Natural killer cell (primary cell): ENCODE results near the gene CHRNA1. TPM values are rescaled to one million over a fixed set of nuclear protein-coding genes. Genes with fewer than 3 reads are reported as not detected.

Experiments used
- ATAC-seq, 3 donors: fragments of 150-1000 bp in 2 of 3; fragments of 200-7000 bp in 1 of 3; cut with Tn5 transposase; 1 replicate in 1 of 3; 2 replicates in 2 of 3; pipeline ENCODE4 v1.10.0; 2021; ENCODE audit warnings: mild to moderate bottlenecking in 2 of 3, moderate library complexity in 2 of 3
- DNase-seq, 2 donors: peaks; one replicate each; pipeline versions ENCODE4 v3.0.0 to v3.0.0-alpha.2; 2013 to 2021; ENCODE audit warnings: mixed read lengths in 1 of 2
- H3K27ac ChIP-seq: one replicate; pipeline ENCODE4 v1.5.1; 2013; ENCODE audit warnings: mild to moderate bottlenecking, low read length
- H3K27me3 ChIP-seq: one replicate; pipeline ENCODE4 v1.6.1; 2013; ENCODE audit warnings: low read length; ENCODE audit not compliant: control insufficient read depth, insufficient read depth
- H3K36me3 ChIP-seq: one replicate; pipeline ENCODE4 v1.6.1; 2013; ENCODE audit warnings: low read length; ENCODE audit not compliant: control insufficient read depth, insufficient read depth
- H3K4me1 ChIP-seq: one replicate; pipeline ENCODE4 v1.6.1; 2013; ENCODE audit warnings: low read length; ENCODE audit not compliant: control insufficient read depth, insufficient read depth
- H3K4me3 ChIP-seq: one replicate; pipeline ENCODE4 v1.5.1; 2013; ENCODE audit warnings: low read length
- H3K9me3 ChIP-seq: one replicate; pipeline ENCODE4 v1.6.1; 2013; ENCODE audit warnings: low read length; ENCODE audit not compliant: control insufficient read depth, insufficient read depth
- H3K27ac Mint-ChIP-seq, 2 donors: one replicate each; pipeline ENCODE4 v1.8.0; 2022; ENCODE audit warnings: mild to moderate bottlenecking in 2 of 2, mixed read lengths in 2 of 2, moderate library complexity in 1 of 2
- H3K27me3 Mint-ChIP-seq, 2 donors: one replicate each; pipeline ENCODE4 v1.8.0; 2022; ENCODE audit warnings: low read depth in 2 of 2, mixed read lengths in 2 of 2
- H3K36me3 Mint-ChIP-seq: one replicate; pipeline ENCODE4 v1.8.0; 2022; ENCODE audit warnings: mixed read lengths
- H3K4me1 Mint-ChIP-seq, 2 donors: one replicate each; pipeline ENCODE4 v1.8.0; 2022; ENCODE audit warnings: mixed read lengths in 2 of 2
- H3K4me3 Mint-ChIP-seq: one replicate; pipeline ENCODE4 v1.8.0; 2022; ENCODE audit warnings: mild to moderate bottlenecking, moderate library complexity, mixed read lengths
- H3K9me3 Mint-ChIP-seq, 2 donors: one replicate each; pipeline ENCODE4 v1.8.0; 2022; ENCODE audit warnings: mixed read lengths in 2 of 2
- WGBS: methylation state at CpG from one replicate; pipeline ENCODE4 v1.1.7; 2013; ENCODE audit warnings: missing lambda C conversion rate; ENCODE audit not compliant: insufficient coverage; 5-methylcytosine and 5-hydroxymethylcytosine counted together
- intact Hi-C: fragments of 100-400 bp; cut with micrococcal nuclease; formaldehyde crosslinking; loops from one replicate; pipeline ENCODE4 v1.14.2; 2022
- total RNA-seq, 4 donors: library from RNA; stranded (reverse); fragments of 120-200 nt in 1 of 4; gene quantifications; one replicate each; pipeline versions ENCODE4 v1.2.3 to v1.2.4, GENCODE V29; 2013 to 2022
- TF ChIP-seq, protein P1 (sequence below): fragments of 200-600 bp; IDR thresholded peaks from one replicate; pipeline ENCODE4 v1.8.0; 2022; ENCODE audit warnings: antibody characterized with exemption

Gene CHRNA1
- total RNA-seq, 3 donors from 2014 or later (not counting 1 experiment from before 2014, with no cell fraction given): 0.23 TPM; not detected in 2

- H3K27me3 Mint-ChIP-seq: peaks cover 0 to 4% of the 10 kb centered on the region in 2 donors
- Histone ChIP-seq H3K27me3 (no peaks in the 10 kb centered on the region), H3K27ac (no peak overlapping the region), H3K36me3 (no peaks in the 10 kb centered on the region), H3K4me3 (no peak overlapping the region), H3K9me3 (no peaks in the 10 kb centered on the region), H3K4me1 (no peaks in the 10 kb centered on the region)
- H3K9me3 Mint-ChIP-seq: no peaks in the 10 kb centered on the region
- no peak overlapping the region for H3K4me3 Mint-ChIP-seq
- no peaks in the 10 kb centered on the region for H3K36me3 Mint-ChIP-seq
- no peak for ATAC-seq
- intact Hi-C loops: no loop called here
- H3K4me1 Mint-ChIP-seq: no peaks in the 10 kb centered on the region
- WGBS: 95% methylated on average over 6 of the region's 8 CpGs
- no peak for DNase-seq
- H3K27ac Mint-ChIP-seq: no peak overlapping the region
- TF ChIP-seq, protein P1, sequence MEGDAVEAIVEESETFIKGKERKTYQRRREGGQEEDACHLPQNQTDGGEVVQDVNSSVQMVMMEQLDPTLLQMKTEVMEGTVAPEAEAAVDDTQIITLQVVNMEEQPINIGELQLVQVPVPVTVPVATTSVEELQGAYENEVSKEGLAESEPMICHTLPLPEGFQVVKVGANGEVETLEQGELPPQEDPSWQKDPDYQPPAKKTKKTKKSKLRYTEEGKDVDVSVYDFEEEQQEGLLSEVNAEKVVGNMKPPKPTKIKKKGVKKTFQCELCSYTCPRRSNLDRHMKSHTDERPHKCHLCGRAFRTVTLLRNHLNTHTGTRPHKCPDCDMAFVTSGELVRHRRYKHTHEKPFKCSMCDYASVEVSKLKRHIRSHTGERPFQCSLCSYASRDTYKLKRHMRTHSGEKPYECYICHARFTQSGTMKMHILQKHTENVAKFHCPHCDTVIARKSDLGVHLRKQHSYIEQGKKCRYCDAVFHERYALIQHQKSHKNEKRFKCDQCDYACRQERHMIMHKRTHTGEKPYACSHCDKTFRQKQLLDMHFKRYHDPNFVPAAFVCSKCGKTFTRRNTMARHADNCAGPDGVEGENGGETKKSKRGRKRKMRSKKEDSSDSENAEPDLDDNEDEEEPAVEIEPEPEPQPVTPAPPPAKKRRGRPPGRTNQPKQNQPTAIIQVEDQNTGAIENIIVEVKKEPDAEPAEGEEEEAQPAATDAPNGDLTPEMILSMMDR: no peak
Measured at GRCh38 chr2:174786066-174786725, 21.9 kb upstream of the CHRNA1 start.

GRCh38 chr2:174785481-174785880, 21.2 kb upstream of the CHRNA1 start:
- Histone ChIP-seq H3K36me3 (no peaks in the 10 kb centered on the region), H3K27me3 (no peaks in the 10 kb centered on the region), H3K4me3 (no peak overlapping the region), H3K27ac (no peak overlapping the region), H3K9me3 (no peaks in the 10 kb centered on the region), H3K4me1 (no peaks in the 10 kb centered on the region)
- DNase-seq (no peak), ATAC-seq (no peak)
- H3K4me1 Mint-ChIP-seq: no peaks in the 10 kb centered on the region
- H3K27ac Mint-ChIP-seq: no peak overlapping the region
- 81% methylated on average over 3 of the region's 3 CpGs for WGBS
- H3K9me3 Mint-ChIP-seq: no peaks in the 10 kb centered on the region
- intact Hi-C loops: no loop called here
- H3K36me3 Mint-ChIP-seq: no peaks in the 10 kb centered on the region
- H3K27me3 Mint-ChIP-seq: peaks cover 0 to 4% of the 10 kb centered on the region in 2 donors
- TF ChIP-seq, protein P1: no peak
- H3K4me3 Mint-ChIP-seq: no peak overlapping the region

DNA sequence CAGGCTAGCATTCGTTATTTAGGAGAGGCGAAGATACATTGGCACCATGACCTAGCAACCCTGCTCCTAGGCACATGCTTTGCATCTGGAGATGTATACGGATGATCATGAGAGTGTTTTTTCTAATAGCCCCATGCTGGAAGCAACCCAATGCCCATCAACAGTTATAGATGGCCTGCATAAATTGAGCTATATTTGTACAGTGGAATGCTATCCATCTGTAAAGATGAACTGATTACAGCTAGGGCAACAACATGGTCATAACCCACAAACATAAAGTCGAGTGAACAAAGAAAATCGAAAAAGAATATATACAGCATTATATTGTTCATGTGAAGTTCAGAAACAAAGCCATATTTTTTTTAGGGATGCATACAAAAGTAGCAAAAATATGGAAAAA, 20.6 kb upstream of the CHRNA1 start:
- no peaks in the 10 kb centered on the region for H3K9me3 ChIP-seq
- Mint-ChIP-seq H3K9me3 (no peaks in the 10 kb centered on the region), H3K36me3 (no peaks in the 10 kb centered on the region), H3K27me3 (no peaks in the 10 kb centered on the region), H3K27ac (no peak overlapping the region), H3K4me3 (no peak overlapping the region), H3K4me1 (no peaks in the 10 kb centered on the region)
- no peak overlapping the region for H3K4me3 ChIP-seq
- H3K27ac ChIP-seq: no peak overlapping the region
- ATAC-seq (no peak), DNase-seq (no peak)
- H3K27me3 ChIP-seq: no peaks in the 10 kb centered on the region
- intact Hi-C loops: no loop called here
- no peaks in the 10 kb centered on the region for H3K4me1 ChIP-seq
- 96% methylated on average over 3 of the region's 5 CpGs for WGBS
- H3K36me3 ChIP-seq: no peaks in the 10 kb centered on the region
- TF ChIP-seq, protein P1: no peak

GRCh38 chr2:174784316-174784715, 20.0 kb upstream of the CHRNA1 start:
- ATAC-seq (no peak), DNase-seq (no peak)
- H3K27me3 Mint-ChIP-seq: no peaks in the 10 kb centered on the region
- Histone ChIP-seq H3K27me3 (no peaks in the 10 kb centered on the region), H3K9me3 (no peaks in the 10 kb centered on the region), H3K36me3 (no peaks in the 10 kb centered on the region), H3K4me3 (no peak overlapping the region), H3K4me1 (peaks cover 5% of the 10 kb centered on the region), H3K27ac (no peak overlapping the region)
- H3K4me1 Mint-ChIP-seq: peaks cover under 1% of the 10 kb centered on the region in 2 donors
- intact Hi-C loops: no loop called here
- H3K36me3 Mint-ChIP-seq: no peaks in the 10 kb centered on the region
- H3K4me3 Mint-ChIP-seq: no peak overlapping the region
- H3K9me3 Mint-ChIP-seq: no peaks in the 10 kb centered on the region
- H3K27ac Mint-ChIP-seq: no peak overlapping the region
- TF ChIP-seq, protein P1: no peak
- 83% methylated on average over 7 of the region's 7 CpGs for WGBS
